ENCODE measurements around the gene DENND1B.

DNA sequence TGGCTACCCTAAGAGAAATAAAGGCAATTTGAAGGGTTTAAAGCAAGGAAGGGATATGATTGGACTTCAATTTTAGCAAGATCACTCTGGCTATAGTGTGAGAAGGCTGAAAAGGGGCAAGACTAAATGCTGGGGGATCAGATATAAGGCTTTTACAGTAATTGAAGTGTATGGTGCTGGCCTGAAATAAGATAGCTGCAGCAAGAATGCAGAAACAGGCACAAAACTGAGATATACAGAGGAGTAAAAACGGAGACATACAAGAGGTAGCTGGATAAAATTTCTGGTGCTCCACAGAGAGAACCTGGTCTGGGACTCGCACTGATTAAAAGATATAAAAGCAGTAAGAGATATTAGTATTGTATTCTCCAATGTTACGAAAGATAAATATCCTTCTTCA is 92.0 kb downstream of the DENND1B start:
- TF ChIP-seq EZH2 (IDR thresholded peaks at IDR 0.05), result no peak
- TF ChIP-seq, protein P1, sequence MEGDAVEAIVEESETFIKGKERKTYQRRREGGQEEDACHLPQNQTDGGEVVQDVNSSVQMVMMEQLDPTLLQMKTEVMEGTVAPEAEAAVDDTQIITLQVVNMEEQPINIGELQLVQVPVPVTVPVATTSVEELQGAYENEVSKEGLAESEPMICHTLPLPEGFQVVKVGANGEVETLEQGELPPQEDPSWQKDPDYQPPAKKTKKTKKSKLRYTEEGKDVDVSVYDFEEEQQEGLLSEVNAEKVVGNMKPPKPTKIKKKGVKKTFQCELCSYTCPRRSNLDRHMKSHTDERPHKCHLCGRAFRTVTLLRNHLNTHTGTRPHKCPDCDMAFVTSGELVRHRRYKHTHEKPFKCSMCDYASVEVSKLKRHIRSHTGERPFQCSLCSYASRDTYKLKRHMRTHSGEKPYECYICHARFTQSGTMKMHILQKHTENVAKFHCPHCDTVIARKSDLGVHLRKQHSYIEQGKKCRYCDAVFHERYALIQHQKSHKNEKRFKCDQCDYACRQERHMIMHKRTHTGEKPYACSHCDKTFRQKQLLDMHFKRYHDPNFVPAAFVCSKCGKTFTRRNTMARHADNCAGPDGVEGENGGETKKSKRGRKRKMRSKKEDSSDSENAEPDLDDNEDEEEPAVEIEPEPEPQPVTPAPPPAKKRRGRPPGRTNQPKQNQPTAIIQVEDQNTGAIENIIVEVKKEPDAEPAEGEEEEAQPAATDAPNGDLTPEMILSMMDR (IDR thresholded peaks at IDR 0.05), result no peak

Measured in neural progenitor cell (in vitro differentiated cells).